ENCODE measurements around the gene PTPRK.

GRCh38 chr6:128463942-128464341 is 56.5 kb downstream of the PTPRK start:
- TF ChIP-seq POLR2AphosphoS5 (IDR thresholded peaks at IDR 0.05) (no peak), POLR2A (IDR thresholded peaks at IDR 0.05) (no peak), CTCF (IDR thresholded peaks at IDR 0.05) (no peak)

Data from sigmoid colon (tissue), 4 donors.